HFF-Myc (cell line): ENCODE data around the gene SLC2A8.

Experiments used
- DNase-seq: peaks from one replicate; pipeline ENCODE4 v3.0.0-alpha.2; 2011; ENCODE audit warnings: low read depth; ENCODE audit errors: extremely low read depth
- H3K4me3 ChIP-seq: replicated peaks from 2 replicates; pipeline ENCODE4 v1.5.1; 2011; ENCODE audit warnings: low read depth, mild to moderate bottlenecking, control low read depth, low read length
- TF ChIP-seq, protein P1 (sequence below): IDR thresholded peaks from 2 replicates; pipeline ENCODE4 v1.5.1; 2012; ENCODE audit warnings: mild to moderate bottlenecking, low read depth, low read length, control low read depth; ENCODE audit errors: missing control alignments

The SLC2A8 gene

DNA sequence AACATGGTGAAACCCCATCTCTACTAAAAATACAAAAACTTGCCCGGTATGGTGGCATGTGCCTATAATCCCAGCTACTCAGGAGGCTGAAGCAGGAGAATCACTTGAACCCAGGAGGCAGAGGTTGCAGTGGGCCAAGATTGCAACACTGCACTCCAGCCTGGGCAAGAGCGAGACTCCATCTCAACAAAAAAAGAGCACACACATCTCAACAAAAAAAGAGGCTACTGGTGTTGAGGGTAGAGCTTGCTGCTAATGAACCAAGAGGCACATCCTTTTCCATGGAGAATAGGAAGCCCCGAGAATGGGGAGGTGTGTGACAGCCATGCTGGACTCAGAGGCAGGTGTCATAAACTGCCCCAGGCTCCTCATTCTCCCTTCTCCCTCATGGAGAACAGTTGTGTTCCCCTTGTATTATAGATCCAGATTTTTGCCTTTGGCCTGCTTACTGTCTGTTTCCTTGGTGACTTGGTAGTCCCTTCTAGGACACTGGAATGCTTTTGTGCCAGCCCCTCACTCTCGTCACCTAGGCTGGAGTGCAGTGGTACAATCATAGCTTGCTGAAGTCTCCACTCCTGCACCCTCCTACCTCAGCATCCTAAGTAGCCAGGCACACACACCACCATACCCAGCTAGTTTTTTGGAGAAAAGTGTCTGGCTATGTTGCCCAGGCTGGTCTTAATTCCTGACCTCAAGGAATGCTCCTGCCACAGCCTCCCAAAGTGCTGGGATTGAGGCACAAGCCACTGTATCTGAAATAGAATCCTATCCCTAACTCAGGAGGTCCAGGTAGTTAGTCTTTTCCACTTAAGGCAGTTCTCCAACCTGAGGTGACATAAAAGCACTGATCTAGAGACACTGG lies 49.1 kb downstream of the SLC2A8 start:
- TF ChIP-seq, protein P1, sequence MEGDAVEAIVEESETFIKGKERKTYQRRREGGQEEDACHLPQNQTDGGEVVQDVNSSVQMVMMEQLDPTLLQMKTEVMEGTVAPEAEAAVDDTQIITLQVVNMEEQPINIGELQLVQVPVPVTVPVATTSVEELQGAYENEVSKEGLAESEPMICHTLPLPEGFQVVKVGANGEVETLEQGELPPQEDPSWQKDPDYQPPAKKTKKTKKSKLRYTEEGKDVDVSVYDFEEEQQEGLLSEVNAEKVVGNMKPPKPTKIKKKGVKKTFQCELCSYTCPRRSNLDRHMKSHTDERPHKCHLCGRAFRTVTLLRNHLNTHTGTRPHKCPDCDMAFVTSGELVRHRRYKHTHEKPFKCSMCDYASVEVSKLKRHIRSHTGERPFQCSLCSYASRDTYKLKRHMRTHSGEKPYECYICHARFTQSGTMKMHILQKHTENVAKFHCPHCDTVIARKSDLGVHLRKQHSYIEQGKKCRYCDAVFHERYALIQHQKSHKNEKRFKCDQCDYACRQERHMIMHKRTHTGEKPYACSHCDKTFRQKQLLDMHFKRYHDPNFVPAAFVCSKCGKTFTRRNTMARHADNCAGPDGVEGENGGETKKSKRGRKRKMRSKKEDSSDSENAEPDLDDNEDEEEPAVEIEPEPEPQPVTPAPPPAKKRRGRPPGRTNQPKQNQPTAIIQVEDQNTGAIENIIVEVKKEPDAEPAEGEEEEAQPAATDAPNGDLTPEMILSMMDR: no peak
- DNase-seq: peak; percentile 27
- no peak overlapping the region for H3K4me3 ChIP-seq

DNA sequence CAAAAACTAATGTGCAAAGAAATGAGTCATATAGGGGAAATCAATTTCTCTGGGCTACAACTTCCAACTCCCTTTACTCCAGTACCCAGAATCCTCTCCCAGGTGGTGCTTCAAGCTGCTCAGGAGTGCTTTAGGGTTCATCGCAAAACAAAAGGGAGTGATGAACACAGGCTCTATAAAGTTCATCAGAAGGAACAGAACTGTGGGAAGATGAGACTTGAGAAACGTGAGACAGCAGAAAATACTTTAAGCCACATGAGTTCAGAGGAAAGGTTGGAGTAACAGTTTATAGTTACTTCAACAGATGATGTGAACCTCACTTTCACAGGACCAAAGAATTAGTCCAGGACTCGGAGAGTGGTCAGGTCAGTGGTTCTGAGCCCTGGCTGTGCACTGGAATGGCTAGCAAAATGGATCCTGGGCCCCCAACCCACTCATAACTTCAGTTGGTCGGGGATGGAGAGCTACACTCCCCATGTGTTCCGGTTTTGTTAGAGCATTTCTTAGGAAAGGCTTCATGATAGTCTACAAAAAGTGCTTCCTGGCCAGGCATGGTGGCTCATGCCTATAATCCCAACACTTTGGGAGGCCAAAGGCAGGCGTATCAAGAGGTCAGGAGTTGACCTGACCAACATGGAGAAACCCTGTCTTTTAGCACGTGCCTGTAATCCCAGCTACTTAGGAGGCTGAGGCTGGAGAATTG lies 49.9 kb downstream of the SLC2A8 start:
- no peak for DNase-seq
- TF ChIP-seq, protein P1: no peak
- H3K4me3 ChIP-seq: peak overlapping the region; percentile 100; the same call in 1 of the 2 replicates

DNA sequence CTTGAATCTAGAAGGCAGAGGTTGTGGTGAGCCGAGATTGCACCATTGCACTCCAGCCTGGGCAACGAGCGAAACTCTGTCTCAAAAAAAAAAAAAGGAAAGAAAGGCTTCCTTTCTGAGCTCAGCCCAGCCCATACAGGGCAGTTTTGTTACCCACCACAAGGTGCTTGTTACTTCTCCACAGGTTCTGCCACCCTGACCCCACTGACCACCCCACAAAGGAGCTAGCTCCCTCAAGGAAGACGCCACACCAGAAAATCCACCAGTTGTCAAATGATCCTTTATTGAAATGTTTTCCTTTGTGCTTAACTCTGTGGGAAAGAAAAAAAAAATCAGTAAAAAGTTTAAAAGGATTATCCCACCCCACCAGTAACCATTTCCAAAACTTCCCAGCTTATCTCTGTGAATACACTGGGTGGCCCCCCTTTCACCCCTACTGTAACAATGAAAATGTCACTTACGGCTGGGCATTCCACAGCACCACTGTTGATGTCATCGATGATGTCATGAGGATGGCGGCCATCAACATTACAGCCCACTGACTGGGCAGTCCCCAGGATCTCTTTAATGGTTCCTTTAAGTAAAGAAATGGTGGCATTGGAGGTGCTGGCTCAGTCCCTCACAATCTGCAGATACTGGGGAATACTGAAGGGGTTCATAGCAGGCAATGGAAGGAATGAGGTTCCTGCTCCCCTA lies 50.6 kb downstream of the SLC2A8 start:
- no peak for DNase-seq

DNA sequence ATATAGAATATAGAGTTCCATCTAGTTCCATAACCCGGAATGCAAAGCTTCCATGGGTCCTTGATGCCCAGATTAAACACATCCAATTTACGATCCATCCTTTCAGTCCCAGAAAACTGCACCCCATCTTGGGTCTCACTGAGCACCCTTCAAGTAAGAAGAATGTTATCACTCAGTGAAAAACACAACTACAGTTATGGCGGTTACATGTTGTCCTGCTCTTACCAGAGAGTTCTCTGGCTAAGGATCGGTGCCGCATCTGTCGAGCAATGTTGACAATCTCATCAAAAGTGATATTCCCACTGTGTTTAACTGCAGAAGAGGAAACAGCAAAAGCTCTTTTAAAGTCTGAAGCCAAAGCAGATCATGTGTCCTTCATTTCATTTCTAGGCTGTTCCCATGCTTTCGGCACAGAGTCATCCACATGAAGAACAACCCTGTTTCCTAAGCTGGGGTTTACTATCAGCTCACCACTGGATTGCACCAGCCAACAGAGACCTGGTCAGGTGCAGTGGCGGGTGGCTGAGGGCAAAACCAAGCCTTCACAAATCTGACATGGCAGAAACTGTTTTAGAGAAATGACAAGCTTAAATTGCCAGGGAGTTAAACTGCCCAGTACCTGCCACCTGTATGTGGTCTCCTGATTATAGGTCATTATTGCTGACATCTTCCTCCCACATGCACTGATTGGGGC lies 51.3 kb downstream of the SLC2A8 start:
- TF ChIP-seq, protein P1: no peak
- peak overlapping the region; percentile 100 for H3K4me3 ChIP-seq
- DNase-seq: no peak

More for the DNA sequence above, 50.6 kb downstream of the SLC2A8 start:
- TF ChIP-seq, protein P1: no peak
- H3K4me3 ChIP-seq: peak overlapping the region; percentile 100

DNA sequence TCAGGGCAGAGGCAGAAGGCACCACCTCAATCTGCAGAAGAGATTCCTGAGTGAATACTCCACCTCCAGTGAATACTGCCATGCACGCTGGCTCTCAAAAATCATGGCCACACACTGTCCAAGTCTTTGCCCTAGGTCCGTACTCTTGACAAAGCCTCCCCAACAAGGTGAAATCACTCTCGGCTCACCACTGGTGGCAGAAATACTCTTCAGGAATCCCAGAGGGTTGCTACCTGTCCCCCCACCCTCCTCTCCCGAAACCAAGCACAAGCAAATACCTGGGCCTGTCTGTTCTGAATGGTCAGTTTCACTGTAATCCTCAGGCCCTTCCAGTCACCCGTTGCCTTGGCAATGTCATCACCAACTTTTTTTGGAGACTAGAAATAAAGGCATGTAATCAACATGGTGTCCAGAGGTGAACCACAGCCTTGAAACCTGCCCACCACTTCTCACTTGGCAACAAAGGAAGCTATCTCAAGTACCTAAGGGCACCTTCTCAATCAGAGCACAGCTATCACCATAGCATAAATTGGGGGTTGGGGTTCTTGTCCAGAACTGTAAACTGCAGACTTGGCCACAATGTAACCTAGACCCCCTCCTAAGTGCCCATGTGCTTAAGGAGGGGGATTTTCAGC lies 52.5 kb downstream of the SLC2A8 start:
- TF ChIP-seq, protein P1: no peak
- no peak for DNase-seq
- peak overlapping the region; percentile 100 for H3K4me3 ChIP-seq
